GM10847 (cell line): ENCODE measurements around the gene PCSK6.

Experiments
- POLR2A ChIP-seq: IDR thresholded peaks from 2 replicates; pipeline ENCODE4 v1.6.1; 2011; ENCODE audit not compliant: insufficient read length; ENCODE audit errors: extremely low read depth

PCSK6 gene

GRCh38 chr15:101469520-101470288, 19.8 kb downstream of the PCSK6 start:
- no peak for TF ChIP-seq POLR2A

GRCh38 chr15:101466188-101466587, 23.3 kb downstream of the PCSK6 start:
- TF ChIP-seq POLR2A = no peak

- no peak for TF ChIP-seq POLR2A
Observed at GRCh38 chr15:101464999-101465669, 24.4 kb downstream of the PCSK6 start.

- TF ChIP-seq POLR2A = no peak
Observed at GRCh38 chr15:101464256-101464998, 25.1 kb downstream of the PCSK6 start.

- no peak for TF ChIP-seq POLR2A
Observed at GRCh38 chr15:101463270-101463669, 26.2 kb downstream of the PCSK6 start.

- no peak for TF ChIP-seq POLR2A
Observed at GRCh38 chr15:101461097-101461496, 28.4 kb downstream of the PCSK6 start.

GRCh38 chr15:101459579-101460300, 29.8 kb downstream of the PCSK6 start:
- no peak for TF ChIP-seq POLR2A

- TF ChIP-seq POLR2A = no peak
Observed at GRCh38 chr15:101458908-101459578, 30.5 kb downstream of the PCSK6 start.

- TF ChIP-seq POLR2A = no peak
Observed at GRCh38 chr15:101458158-101458900, 31.2 kb downstream of the PCSK6 start.

GRCh38 chr15:101457696-101458095, 31.8 kb downstream of the PCSK6 start:
- TF ChIP-seq POLR2A = no peak

- no peak for TF ChIP-seq POLR2A
Observed at GRCh38 chr15:101456057-101456739, 33.3 kb downstream of the PCSK6 start.

GRCh38 chr15:101455291-101456025, 34.0 kb downstream of the PCSK6 start:
- no peak for TF ChIP-seq POLR2A

- TF ChIP-seq POLR2A = no peak
Observed at GRCh38 chr15:101454365-101454764, 35.1 kb downstream of the PCSK6 start.
